ENCODE results near the gene DNAJB12.
A peak's percentile ranks its signal among the peaks of the same experiment; 100 is the strongest.

The DNAJB12 gene

GRCh38 chr10:72328045-72328828 is 26.5 kb downstream of the DNAJB12 start (continued):
- TF ChIP-seq PRDM10 (tag by site-specific recombination; IDR thresholded peaks at IDR 0.05) = peak; percentile 36; the same call in 1 of the 2 replicates
- TF ChIP-seq BCL11A (tag by site-specific recombination; IDR thresholded peaks at IDR 0.05; ENCODE audit: low read depth) = 0 out of 2 replicates have a peak, but pooled peaks have one; percentile 26
- TF ChIP-seq ZBTB11 (tag by site-specific recombination; conservative IDR thresholded peaks at IDR 0.05; ENCODE audit: low read depth) = no peak
- no peak for TF ChIP-seq ZNF24 (tag by site-specific recombination; IDR thresholded peaks at IDR 0.05)
- TF ChIP-seq IKZF3 (tag by site-specific recombination; IDR thresholded peaks at IDR 0.05) = peak; percentile 68
- TF ChIP-seq ZNF600 (tag by site-specific recombination; IDR thresholded peaks at IDR 0.05) = peak; percentile 89
- peak; percentile 27; the same call in 1 of the 2 replicates for TF ChIP-seq ZNF692 (tag by site-specific recombination; IDR thresholded peaks at IDR 0.05)
- TF ChIP-seq ZNF585B (tag by site-specific recombination; IDR thresholded peaks at IDR 0.05) = peak; percentile 50
- peak; percentile 54 for TF ChIP-seq ZXDB (tag by site-specific recombination; IDR thresholded peaks at IDR 0.05)
- TF ChIP-seq ZFP3 (tag by site-specific recombination; IDR thresholded peaks at IDR 0.05; ENCODE audit: low read depth) = no peak
- peak; percentile 65 for TF ChIP-seq ZNF654 (tag by site-specific recombination; IDR thresholded peaks at IDR 0.05; ENCODE audit: low read depth)
- no peak for TF ChIP-seq SP2 (tag by site-specific recombination; IDR thresholded peaks at IDR 0.05)
- no peak for TF ChIP-seq ZNF513 (tag by site-specific recombination; IDR thresholded peaks at IDR 0.05)
- TF ChIP-seq YY1 (tag by site-specific recombination; IDR thresholded peaks at IDR 0.05) = no peak
- TF ChIP-seq ZNF548 (tag by site-specific recombination; IDR thresholded peaks at IDR 0.05) = no peak
- TF ChIP-seq GLIS1 (tag by site-specific recombination; IDR thresholded peaks at IDR 0.05) = peak; percentile 59
- TF ChIP-seq ZBTB49 (tag by site-specific recombination; IDR thresholded peaks at IDR 0.05; ENCODE audit: low read depth) = no peak
- no peak for TF ChIP-seq ZNF518A (tag by site-specific recombination; conservative IDR thresholded peaks at IDR 0.05; ENCODE audit: low read depth)
